ENCODE measurements around the gene EXOC6.

DNA sequence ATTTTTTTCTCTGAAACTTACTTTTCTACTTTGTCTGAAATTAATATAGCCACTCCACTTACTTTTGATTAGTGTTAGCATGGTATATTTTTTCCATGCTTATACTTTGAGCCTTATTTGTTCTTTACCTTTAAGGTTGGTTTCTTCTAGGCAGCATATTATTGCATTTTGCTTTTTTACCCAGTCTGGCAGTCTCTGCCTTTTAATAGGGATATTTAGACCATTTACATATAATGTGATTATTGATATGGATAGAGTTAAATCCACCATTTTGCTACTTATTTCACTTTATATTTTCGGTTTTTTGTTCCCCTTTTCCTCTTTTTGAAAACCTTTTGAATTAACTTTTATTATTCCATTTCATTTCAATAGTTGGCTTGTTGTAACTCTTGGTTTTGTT, 255.6 kb downstream of the EXOC6 start:
- TF ChIP-seq, protein P1, sequence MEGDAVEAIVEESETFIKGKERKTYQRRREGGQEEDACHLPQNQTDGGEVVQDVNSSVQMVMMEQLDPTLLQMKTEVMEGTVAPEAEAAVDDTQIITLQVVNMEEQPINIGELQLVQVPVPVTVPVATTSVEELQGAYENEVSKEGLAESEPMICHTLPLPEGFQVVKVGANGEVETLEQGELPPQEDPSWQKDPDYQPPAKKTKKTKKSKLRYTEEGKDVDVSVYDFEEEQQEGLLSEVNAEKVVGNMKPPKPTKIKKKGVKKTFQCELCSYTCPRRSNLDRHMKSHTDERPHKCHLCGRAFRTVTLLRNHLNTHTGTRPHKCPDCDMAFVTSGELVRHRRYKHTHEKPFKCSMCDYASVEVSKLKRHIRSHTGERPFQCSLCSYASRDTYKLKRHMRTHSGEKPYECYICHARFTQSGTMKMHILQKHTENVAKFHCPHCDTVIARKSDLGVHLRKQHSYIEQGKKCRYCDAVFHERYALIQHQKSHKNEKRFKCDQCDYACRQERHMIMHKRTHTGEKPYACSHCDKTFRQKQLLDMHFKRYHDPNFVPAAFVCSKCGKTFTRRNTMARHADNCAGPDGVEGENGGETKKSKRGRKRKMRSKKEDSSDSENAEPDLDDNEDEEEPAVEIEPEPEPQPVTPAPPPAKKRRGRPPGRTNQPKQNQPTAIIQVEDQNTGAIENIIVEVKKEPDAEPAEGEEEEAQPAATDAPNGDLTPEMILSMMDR (optimal IDR thresholded peaks at IDR 0.05 in 1 of 3, IDR thresholded peaks at IDR 0.05 in 1 of 3, conservative IDR thresholded peaks at IDR 0.05 in 1 of 3; ENCODE audit: extremely low read depth in 1 of 3, insufficient read depth in 2 of 3, low read length in 3 of 3), result no peak
- no peak for TF ChIP-seq EZH2 (IDR thresholded peaks at IDR 0.05; ENCODE audit: low read length)
